Psoas muscle (tissue), 8 donors: ENCODE measurements around the gene SHANK1. TPM values are rescaled to one million over a fixed set of nuclear protein-coding genes. Genes with fewer than 3 reads are reported as not detected.
A peak's percentile ranks its signal among the peaks of the same experiment; 100 is the strongest.

Experiments
- ATAC-seq, 4 donors: fragments of 200-7000 bp; cut with Tn5 transposase; one replicate each; pipeline ENCODE4 v1.9.1; 2020; ENCODE audit warnings: moderate library complexity in 3 of 4, mild to moderate bottlenecking in 2 of 4
- DNase-seq, 2 donors: peaks; one replicate each; pipeline ENCODE4 v3.0.0-alpha.2; 2020
- H3K27ac ChIP-seq: fragments of 200-600 bp; one replicate; pipeline ENCODE4 v1.8.0; 2022
- H3K27me3 ChIP-seq, 3 donors: fragments of 200-600 bp in 1 of 3; one replicate each; pipeline versions ENCODE4 v1.6.1 to v1.8.0; 2013 to 2022; ENCODE audit warnings: low read length in 2 of 3, mild to moderate bottlenecking in 2 of 3, moderate library complexity in 1 of 3; ENCODE audit not compliant: insufficient read depth in 3 of 3
- H3K36me3 ChIP-seq, 2 donors: fragments of 200-600 bp in 1 of 2; one replicate each; pipeline versions ENCODE4 v1.6.1 to v1.8.0; 2013 to 2022; ENCODE audit warnings: low read depth in 1 of 2, mild to moderate bottlenecking in 1 of 2, moderate library complexity in 1 of 2; ENCODE audit not compliant: insufficient read depth in 1 of 2
- H3K4me1 ChIP-seq: fragments of 200-600 bp; one replicate; pipeline ENCODE4 v1.8.0; 2022
- H3K4me3 ChIP-seq: fragments of 200-600 bp; one replicate; pipeline ENCODE4 v1.8.0; 2022; ENCODE audit warnings: mild to moderate bottlenecking
- H3K9me3 ChIP-seq: fragments of 200-600 bp; one replicate; pipeline ENCODE4 v1.8.0; 2022
- CTCF ChIP-seq: fragments of 200-600 bp; IDR thresholded peaks from one replicate; pipeline ENCODE4 v1.8.0; 2022; ENCODE audit warnings: antibody characterized with exemption
- WGBS, 3 donors: extraction: QIAGEN DNeasy Blood & Tissue Kit; methylation state at CpG; one replicate each; pipeline versions ENCODE4 v1.1.6 to v1.1.7; 2013; 5-methylcytosine and 5-hydroxymethylcytosine counted together
- intact Hi-C, 2 donors: fragments of 100-400 bp; cut with DNase I; formaldehyde crosslinking; loops; one replicate each; pipeline versions ENCODE4 v1.11.0 to v1.14.2; 2022
- polyA plus RNA-seq, 3 donors: library from polyadenylated mRNA; stranded (reverse); fragments of 200-250 nt; gene quantifications; one replicate each; pipeline ENCODE4 v1.2.3, GENCODE V29; 2013
- total RNA-seq, 4 donors: library from RNA; stranded (reverse); fragmentation: NEBNext Ultra II Directional in 2 of 4; extraction: Animal tissue kit (Norgen Biotek cat#: 25700) in 2 of 4; gene quantifications; one replicate each; pipeline versions ENCODE4 v1.2.1 to v1.2.4, GENCODE V29; 2021 to 2023
- donor health status: healthy with polysubstance abuse.
- donor health status: DM: no; HTN: no; CAD: no; lungs with moderate emphysema.
- donor health status: Bipolar disorder and iron deficiency.
- donor health status: healthy.
- donor health status: DM: yes; HTN: yes; CAD: no.
- donor health status: DM: no; HTN: no; CAD: no.
- donor health status: DM: no; HTN: no; CAD: no.
- donor health status: DM: yes; HTN: yes; CAD: no.

The SHANK1 gene
- total and polyA plus RNA-seq, 7 donors: 0.14 to 1.3 (median 0.39) TPM; not detected in 2

DNA sequence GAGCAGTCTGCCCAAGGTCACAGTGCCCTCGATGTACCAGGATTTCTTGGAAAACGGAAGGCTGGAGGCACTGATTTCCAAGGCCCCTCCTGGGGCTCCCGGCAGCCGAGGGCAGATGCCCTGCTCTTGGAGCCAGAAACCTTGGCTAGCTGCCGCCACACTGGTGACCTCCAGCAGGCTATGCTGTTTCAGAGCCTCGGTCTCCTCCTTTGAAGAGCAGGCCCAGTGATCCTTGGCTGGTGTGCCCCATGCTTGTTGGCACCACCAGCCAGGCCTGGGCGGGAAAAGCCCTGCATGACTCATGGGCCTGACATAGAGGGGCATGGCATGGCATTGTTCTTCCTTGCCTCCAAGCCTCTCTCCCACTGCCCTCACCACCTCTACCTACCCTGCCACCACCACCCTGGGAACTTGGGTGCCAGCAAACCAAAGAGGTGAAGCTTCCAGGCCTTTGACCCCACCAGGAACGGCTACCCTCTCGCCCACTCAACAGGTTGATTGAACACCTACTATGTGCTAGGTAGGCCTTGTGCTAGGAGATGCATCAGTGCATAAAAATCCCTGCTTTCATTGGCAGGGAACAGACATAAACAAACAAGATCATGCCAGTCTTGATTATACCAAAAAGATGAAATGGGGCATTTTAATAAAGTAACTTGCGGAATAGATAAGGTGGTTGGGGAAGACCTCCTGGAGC, 2.0 kb upstream of the SHANK1 start:
- H3K27me3 ChIP-seq: peaks cover 0 to 85% (median 19%) of the 10 kb centered on the region in 3 donors
- DNase-seq (peak in 1 of 2 donors; percentile 35), ATAC-seq (no peak)
- no peak overlapping the region for H3K4me3 ChIP-seq
- no peak for TF ChIP-seq CTCF
- H3K36me3 ChIP-seq: no peaks in the 10 kb centered on the region
- H3K4me1 ChIP-seq: no peaks in the 10 kb centered on the region
- no peaks in the 10 kb centered on the region for H3K9me3 ChIP-seq
- intact Hi-C loops: no loop called here
- H3K27ac ChIP-seq: no peak overlapping the region
- 38 to 44% (median 44%) methylated on average over 10 of the region's 10 CpGs for WGBS, 3 donors

DNA sequence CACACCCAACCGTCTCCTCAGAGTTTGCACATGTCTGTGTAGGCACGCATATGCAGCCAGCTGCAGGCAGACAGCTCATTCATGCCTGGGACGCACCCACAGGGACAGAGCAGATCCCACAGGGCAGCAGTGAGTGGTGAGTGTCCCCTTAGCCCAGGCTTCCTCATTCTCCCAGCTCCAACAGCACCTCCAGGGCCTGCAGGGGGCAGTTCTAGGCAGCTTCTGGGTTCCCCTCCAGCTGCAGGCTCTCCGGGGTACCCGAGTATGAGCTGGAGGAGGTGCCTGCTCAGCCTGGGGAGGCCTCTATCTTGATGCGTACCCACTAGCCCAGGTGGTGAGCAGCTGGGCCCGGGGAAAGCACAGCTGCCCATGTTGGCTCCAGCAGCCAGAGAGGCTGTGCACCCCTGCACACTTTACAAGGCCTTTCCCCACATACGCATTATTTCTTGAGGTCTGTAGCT, 1.3 kb upstream of the SHANK1 start:
- WGBS, 3 donors: 39 to 56% (median 46%) methylated on average over 8 of the region's 8 CpGs
- H3K4me1 ChIP-seq: no peaks in the 10 kb centered on the region
- ATAC-seq (no peak), DNase-seq (no peak)
- no peak overlapping the region for H3K27ac ChIP-seq
- TF ChIP-seq CTCF: no peak
- no peaks in the 10 kb centered on the region for H3K9me3 ChIP-seq
- peaks cover 0 to 87% (median 22%) of the 10 kb centered on the region in 3 donors for H3K27me3 ChIP-seq
- H3K36me3 ChIP-seq: no peaks in the 10 kb centered on the region
- intact Hi-C loops: no loop called here
- no peak overlapping the region for H3K4me3 ChIP-seq

GRCh38 chr19:50720181-50720920, 749 bp upstream of the SHANK1 start:
- WGBS, 3 donors: 55 to 57% (median 57%) methylated on average over 21 of the region's 21 CpGs
- H3K4me3 ChIP-seq: no peak overlapping the region
- H3K27me3 ChIP-seq: peaks cover 0 to 85% (median 22%) of the 10 kb centered on the region in 3 donors
- intact Hi-C loops: no loop called here
- H3K27ac ChIP-seq: no peak overlapping the region
- no peaks in the 10 kb centered on the region for H3K4me1 ChIP-seq
- H3K9me3 ChIP-seq: no peaks in the 10 kb centered on the region
- H3K36me3 ChIP-seq: no peaks in the 10 kb centered on the region
- no peak for TF ChIP-seq CTCF
- ATAC-seq (no peak), DNase-seq (no peak)

DNA sequence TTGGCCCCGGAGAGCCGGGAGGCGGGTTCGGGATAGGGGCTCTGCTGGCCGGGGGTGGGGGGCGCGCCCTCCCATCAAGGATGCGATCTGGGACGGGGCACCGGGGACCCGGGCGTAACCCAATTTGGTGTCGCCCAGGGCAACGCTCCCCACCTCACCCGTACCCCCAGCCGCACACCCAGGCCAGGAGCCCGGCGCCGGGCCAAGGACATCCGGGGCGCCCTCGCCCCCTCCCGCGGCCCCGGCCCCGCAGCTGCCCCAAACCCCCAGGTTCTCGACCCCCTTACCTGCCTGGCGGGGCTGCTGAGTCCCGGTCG, 525 bp downstream of the SHANK1 start:
- Histone ChIP-seq H3K36me3 (no peaks in the 10 kb centered on the region), H3K9me3 (no peaks in the 10 kb centered on the region), H3K4me3 (peak overlapping the region; percentile 32), H3K27me3 (peaks cover 0 to 78% (median 12%) of the 10 kb centered on the region in 3 donors), H3K27ac (no peak overlapping the region), H3K4me1 (no peaks in the 10 kb centered on the region)
- 0 to 1% methylated on average over 2 to 30 of the region's 30 CpGs; no CpG with 5 or more reads in 1 of the 3 donors for WGBS, 3 donors
- no peak for ATAC-seq
- intact Hi-C loops: no loop called here
- DNase-seq: no peak
- TF ChIP-seq CTCF: no peak
